Activated naive CD4-positive, alpha-beta T cell treated with anti-CD3 and anti-CD28 coated beads, Interleukin-2, amount 50 U/mL, for 24 hours (primary cell): ENCODE results near the gene DYRK1A.
A peak's percentile ranks its signal among the peaks of the same experiment; 100 is the strongest.
"Not testable (repeated sequence)": the region's sequence is repeated elsewhere in the genome, so short reads cannot be mapped to it uniquely, and the experiment has no call there.

Experiments
- H3K27ac Mint-ChIP-seq: one replicate; pipeline ENCODE4 v1.8.0; 2021; ENCODE audit warnings: mild to moderate bottlenecking, mixed read lengths
- H3K27me3 Mint-ChIP-seq: one replicate; pipeline ENCODE4 v1.8.0; 2021; ENCODE audit warnings: mixed read lengths
- H3K36me3 Mint-ChIP-seq: one replicate; pipeline ENCODE4 v1.8.0; 2021; ENCODE audit warnings: mixed read lengths
- H3K4me1 Mint-ChIP-seq: one replicate; pipeline ENCODE4 v1.8.0; 2021; ENCODE audit warnings: mixed read lengths
- H3K4me3 Mint-ChIP-seq: one replicate; pipeline ENCODE4 v1.8.0; 2021; ENCODE audit warnings: mild to moderate bottlenecking, mixed read lengths
- H3K9me3 Mint-ChIP-seq: one replicate; pipeline ENCODE4 v1.8.0; 2021; ENCODE audit warnings: mixed read lengths

DYRK1A gene

DNA sequence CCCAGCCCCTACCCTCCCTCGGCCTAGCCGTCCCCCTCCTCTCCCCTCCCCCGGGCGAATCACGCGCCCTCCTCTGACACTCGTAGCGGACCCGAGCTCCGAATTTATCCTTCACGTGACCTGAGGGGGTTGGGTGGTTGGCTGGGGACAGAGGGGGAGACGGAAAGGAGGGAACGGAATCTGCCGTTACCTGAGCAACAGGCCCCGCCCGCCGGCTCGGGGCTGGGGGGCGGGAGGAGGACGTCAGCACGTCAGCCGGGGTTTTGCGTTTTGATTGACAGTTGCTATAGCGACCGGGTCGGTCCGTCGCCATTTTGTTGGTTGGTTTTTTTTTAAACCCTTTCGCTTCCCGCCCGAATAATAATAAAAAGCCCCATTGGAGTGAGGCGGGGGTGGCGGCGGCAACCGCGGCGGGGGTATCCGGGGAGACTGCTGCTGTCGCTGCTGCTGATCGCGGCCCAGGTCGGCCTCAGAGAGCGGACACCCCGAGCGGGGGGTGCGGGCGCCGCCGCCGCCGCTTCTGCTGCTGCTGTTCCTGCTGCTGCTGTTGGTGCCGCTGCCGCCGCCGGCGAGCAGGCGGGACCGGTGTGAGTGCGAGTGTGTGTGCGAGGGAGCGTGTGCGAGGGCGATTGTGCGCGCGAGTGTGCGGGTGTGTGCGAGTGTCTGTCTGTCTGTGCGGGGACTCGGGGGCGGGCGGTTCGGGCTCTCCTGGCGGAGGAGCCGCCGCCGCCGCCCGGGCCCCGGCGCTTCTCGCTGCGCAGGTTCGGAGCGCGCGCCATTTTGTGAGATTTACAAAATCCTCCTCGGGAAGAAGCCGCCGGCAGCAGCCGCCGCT lies at the start of gene DYRK1A:
Gene DYRK1A, plus strand, starts transcription at position 292 of the 835 bp plus-strand sequence. CDS start 53,602 bp downstream, outside the sequence.
- Mint-ChIP-seq H3K36me3 (no peaks in the 10 kb centered on the region), H3K4me3 (peak within 1 kb of the TSS; percentile 98), H3K9me3 (no peaks in the 10 kb centered on the region), H3K27ac (peak within 1 kb of the TSS; percentile 100), H3K27me3 (no peaks in the 10 kb centered on the region), H3K4me1 (peaks cover 40% of the 10 kb centered on the region)

DNA sequence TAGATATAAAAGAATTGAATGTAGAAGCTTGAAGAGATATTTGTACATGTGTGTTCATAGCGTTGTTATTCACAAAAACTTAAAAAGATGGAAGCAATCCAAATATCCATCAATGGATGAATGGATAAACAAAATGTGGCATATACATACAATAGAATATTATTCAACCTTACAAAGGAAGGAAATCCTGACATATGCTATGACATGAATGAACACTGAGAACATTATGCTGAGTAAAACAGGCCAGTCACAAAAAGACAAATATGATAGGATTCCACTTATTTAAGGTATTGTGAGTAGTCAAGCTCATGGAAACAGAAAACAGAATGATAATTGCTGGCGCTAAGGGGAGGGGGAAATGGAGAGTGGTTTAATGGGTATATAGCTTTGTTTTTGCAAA lies 47.0 kb upstream of the DYRK1A start:
- H3K27ac Mint-ChIP-seq: peak overlapping the region; percentile 65
- H3K27me3 Mint-ChIP-seq: no peaks in the 10 kb centered on the region
- H3K36me3 Mint-ChIP-seq: peaks cover 3% of the 10 kb centered on the region
- peaks cover 10% of the 10 kb centered on the region for H3K9me3 Mint-ChIP-seq
- H3K4me3 Mint-ChIP-seq: no peak overlapping the region
- no peaks in the 10 kb centered on the region for H3K4me1 Mint-ChIP-seq

DNA sequence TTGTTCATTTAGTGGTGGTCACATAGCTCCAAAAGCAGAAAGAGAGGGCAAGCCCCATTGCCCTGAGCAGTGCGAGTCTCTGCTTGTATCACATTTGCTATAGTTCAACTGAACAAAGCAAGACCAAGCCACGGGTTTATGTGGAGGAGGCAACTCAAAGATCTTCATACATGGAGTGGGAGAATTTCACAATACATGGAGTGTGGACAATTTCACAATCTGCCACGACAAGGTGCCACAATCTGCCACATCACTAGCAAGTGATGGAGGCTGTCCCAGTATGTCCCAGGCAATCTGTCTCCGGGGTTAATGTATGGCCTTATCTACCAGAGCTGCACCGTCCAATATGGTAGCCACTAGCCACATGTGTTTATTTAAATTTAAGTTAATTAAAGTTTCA lies 44.5 kb upstream of the DYRK1A start:
- H3K4me3 Mint-ChIP-seq: no peak overlapping the region
- peaks cover 7% of the 10 kb centered on the region for H3K9me3 Mint-ChIP-seq
- H3K4me1 Mint-ChIP-seq: no peaks in the 10 kb centered on the region
- H3K36me3 Mint-ChIP-seq: peaks cover 1% of the 10 kb centered on the region
- H3K27ac Mint-ChIP-seq: no peak overlapping the region
- no peaks in the 10 kb centered on the region for H3K27me3 Mint-ChIP-seq

DNA sequence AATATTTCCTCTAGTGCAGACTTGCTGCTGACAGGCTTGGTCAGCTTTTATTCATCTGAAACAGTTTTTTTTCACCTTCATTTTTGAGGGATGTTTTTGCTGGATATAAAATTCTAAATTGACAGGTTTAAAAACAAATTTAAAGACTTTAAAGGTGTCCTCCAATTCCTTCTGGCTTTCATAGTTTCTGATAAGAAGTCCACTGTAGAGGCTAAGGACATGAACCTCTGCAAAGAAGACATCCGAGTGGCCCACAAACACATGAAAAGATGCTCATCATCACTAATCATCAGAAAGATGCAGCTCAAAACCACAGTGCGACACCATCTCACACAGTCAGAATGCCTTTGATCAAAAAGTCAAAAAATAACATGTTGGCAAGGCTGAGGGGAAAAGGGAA lies 42.0 kb upstream of the DYRK1A start:
- no peaks in the 10 kb centered on the region for H3K27me3 Mint-ChIP-seq
- no peak overlapping the region for H3K27ac Mint-ChIP-seq
- H3K36me3 Mint-ChIP-seq: no peaks in the 10 kb centered on the region
- H3K9me3 Mint-ChIP-seq: peaks cover 3% of the 10 kb centered on the region
- no peak overlapping the region for H3K4me3 Mint-ChIP-seq
- no peaks in the 10 kb centered on the region for H3K4me1 Mint-ChIP-seq

DNA sequence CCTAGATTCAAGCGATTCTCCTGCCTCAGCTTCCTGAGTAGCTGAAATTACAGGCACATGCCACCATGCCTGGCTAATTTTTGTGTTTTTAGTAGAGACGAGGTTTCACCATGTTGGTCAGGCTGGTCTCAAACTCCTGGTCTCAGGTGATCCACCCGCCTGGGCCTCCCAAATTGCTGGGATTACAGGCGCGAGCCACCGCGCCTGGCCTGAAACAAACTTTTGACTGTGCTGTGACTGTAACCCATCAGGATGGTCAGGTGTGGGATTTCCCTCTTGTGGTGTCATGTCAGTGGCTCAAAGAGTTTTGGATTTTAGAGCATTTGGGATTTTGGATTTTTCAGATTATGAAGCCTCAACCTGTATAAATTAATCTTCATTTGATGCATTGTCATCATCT lies 38.4 kb upstream of the DYRK1A start:
- H3K27me3 Mint-ChIP-seq, H3K36me3 Mint-ChIP-seq, H3K27ac Mint-ChIP-seq, H3K9me3 Mint-ChIP-seq, H3K4me1 Mint-ChIP-seq, H3K4me3 Mint-ChIP-seq: not testable (repeated sequence)

DNA sequence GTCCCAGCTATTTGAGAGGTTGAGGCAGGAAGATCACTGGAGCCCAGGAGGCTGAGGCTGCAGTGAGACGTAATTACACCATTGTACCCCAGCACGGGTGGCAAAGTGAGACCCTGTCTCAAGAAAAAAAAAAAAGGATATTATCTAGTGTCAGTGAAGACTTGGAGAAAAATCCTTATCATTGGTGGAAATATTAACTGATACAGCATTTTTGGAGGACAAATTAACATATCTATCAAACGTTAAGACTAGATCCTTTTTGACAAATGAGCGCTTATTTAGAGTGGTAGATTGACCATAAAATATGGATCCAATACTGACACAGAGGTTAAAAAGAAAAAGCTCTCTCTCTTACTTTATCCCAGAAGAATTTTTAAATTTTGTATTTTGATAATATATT lies 35.2 kb upstream of the DYRK1A start:
- no peaks in the 10 kb centered on the region for H3K27me3 Mint-ChIP-seq
- no peak overlapping the region for H3K4me3 Mint-ChIP-seq

DNA sequence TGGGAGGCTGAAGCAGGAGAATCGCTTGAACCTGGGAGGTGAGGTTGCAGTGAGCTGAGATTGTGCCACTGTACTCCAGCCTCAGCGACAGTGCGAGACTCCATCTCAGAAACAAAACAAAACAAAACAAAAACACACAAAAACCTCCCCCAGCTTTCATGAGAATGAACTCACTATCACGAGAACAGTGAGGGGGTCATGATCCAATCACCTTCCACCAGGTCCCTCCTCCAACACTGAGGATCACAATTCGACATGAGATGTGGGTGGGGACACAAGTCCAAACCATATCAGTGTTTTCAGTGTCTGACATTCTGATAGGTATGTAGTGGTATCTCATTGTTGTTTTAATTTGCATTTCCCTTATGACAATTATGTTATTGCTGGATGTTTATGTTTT lies 31.5 kb upstream of the DYRK1A start:
- Mint-ChIP-seq H3K4me1 (no peaks in the 10 kb centered on the region), H3K36me3 (no peaks in the 10 kb centered on the region), H3K9me3 (no peaks in the 10 kb centered on the region), H3K4me3 (no peak overlapping the region), H3K27me3 (no peaks in the 10 kb centered on the region), H3K27ac (no peak overlapping the region)

More for the DNA sequence above, 35.2 kb upstream of the DYRK1A start:
- Mint-ChIP-seq H3K36me3 (no peaks in the 10 kb centered on the region), H3K9me3 (no peaks in the 10 kb centered on the region), H3K4me1 (no peaks in the 10 kb centered on the region), H3K27ac (no peak overlapping the region)

DNA sequence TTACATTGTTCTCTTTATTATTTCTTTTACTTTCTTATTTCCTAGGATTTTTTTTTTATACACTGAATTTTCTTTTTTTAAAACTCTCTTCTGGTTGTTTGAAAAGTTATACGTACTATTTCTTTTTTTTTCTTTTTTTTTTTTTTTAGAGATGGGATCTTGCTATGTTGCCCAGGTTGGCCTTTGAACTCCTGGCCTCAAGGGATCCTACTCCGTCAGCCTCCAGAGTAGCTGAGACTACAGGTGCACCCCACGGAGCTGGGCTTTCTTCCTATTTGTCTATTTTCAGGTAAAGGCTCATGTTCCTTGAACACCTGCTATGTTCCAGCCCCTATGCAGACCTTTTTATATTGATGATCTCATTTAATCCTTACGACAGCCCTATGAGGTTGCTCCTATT lies 29.4 kb upstream of the DYRK1A start:
- H3K4me3 Mint-ChIP-seq: no peak overlapping the region
- no peaks in the 10 kb centered on the region for H3K4me1 Mint-ChIP-seq
- H3K36me3 Mint-ChIP-seq: no peaks in the 10 kb centered on the region
- H3K9me3 Mint-ChIP-seq: no peaks in the 10 kb centered on the region
- no peak overlapping the region for H3K27ac Mint-ChIP-seq
- no peaks in the 10 kb centered on the region for H3K27me3 Mint-ChIP-seq

DNA sequence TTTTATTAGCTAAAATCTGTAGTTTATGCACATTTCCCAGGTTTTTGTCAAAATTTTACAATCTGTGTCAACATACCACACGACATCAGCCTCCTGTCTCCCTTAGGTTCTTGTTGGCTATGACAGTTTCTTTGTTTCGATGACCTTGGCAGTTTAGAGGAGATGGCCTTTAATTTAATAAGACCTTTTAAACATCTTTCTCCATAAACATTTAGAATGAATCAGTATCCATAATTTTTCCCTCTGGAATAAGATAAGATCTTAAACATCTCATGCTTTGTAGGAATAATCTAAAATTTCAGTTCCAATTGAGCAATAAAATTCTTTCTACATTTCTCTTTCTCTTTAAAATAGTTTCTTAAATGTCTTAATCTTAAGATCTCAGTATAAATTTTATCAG lies 28.7 kb upstream of the DYRK1A start:
- no peak overlapping the region for H3K4me3 Mint-ChIP-seq
- H3K4me1 Mint-ChIP-seq: no peaks in the 10 kb centered on the region
- no peaks in the 10 kb centered on the region for H3K9me3 Mint-ChIP-seq
- H3K27me3 Mint-ChIP-seq: no peaks in the 10 kb centered on the region
- no peak overlapping the region for H3K27ac Mint-ChIP-seq
- no peaks in the 10 kb centered on the region for H3K36me3 Mint-ChIP-seq

DNA sequence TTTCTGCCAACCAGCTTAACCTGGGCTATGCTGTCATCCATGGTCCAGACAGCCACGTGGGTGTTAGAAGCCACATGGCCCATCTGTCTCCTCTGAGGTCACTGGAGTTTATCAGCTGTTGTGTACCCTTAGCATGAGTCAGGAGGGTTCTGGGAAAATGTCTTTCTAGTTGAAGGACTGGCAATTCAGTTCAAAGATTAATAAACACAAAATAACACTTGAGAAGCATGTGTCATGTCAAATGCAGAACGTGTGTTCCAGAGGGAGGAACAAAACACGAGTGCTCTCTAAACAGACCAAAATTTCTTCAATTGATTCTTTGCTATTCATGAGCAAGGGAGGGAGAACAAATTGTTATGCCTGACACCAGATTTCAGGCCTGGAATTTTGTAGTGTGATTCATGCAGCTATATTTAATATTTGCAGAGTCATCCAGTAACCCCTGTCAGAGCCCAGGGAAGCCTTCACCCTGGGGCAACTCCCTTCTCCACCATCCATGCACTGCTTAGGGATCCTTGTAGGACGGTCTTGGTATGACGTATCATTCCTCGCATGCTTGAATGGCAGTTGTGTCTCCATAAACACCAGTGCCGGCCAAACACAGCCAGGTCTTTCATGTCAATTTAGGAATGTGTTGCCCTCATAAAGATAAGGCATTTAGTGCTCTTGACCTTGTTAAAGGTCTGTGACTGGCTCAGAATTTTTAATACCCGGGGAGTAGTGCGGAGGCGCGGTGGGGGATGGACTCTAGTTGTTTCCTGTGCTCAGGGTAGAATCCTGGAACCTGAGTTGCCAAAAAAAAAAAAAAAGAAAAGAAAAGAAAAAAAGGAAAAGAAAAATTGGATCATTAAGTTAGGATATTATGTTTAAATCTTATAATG lies 27.7 kb upstream of the DYRK1A start:
- no peak overlapping the region for H3K4me3 Mint-ChIP-seq
- H3K4me1 Mint-ChIP-seq: no peaks in the 10 kb centered on the region
- H3K27ac Mint-ChIP-seq: no peak overlapping the region
- H3K27me3 Mint-ChIP-seq: no peaks in the 10 kb centered on the region
- H3K9me3 Mint-ChIP-seq: no peaks in the 10 kb centered on the region
- H3K36me3 Mint-ChIP-seq: no peaks in the 10 kb centered on the region

DNA sequence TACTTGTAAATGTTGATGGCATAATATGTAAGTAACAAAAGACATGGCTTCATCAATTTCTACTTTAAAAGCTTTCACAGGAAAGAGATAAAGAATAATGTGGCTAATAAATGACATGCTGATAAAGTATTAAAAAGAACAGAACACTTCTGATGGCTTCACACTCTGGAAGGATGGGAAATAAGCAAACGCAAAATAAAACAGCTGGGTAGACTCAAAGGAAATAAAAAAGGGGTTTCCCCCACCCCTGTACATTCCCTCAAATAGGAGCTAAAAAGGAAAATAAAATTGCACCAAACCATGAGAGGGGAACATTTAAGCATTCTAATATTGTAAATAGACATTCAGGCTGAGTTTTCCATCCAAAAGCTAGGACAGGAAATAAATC lies 27.0 kb upstream of the DYRK1A start:
- H3K27ac Mint-ChIP-seq: no peak overlapping the region
- no peaks in the 10 kb centered on the region for H3K36me3 Mint-ChIP-seq
- H3K9me3 Mint-ChIP-seq: no peaks in the 10 kb centered on the region
- no peaks in the 10 kb centered on the region for H3K4me1 Mint-ChIP-seq
- H3K4me3 Mint-ChIP-seq: no peak overlapping the region
- H3K27me3 Mint-ChIP-seq: no peaks in the 10 kb centered on the region

DNA sequence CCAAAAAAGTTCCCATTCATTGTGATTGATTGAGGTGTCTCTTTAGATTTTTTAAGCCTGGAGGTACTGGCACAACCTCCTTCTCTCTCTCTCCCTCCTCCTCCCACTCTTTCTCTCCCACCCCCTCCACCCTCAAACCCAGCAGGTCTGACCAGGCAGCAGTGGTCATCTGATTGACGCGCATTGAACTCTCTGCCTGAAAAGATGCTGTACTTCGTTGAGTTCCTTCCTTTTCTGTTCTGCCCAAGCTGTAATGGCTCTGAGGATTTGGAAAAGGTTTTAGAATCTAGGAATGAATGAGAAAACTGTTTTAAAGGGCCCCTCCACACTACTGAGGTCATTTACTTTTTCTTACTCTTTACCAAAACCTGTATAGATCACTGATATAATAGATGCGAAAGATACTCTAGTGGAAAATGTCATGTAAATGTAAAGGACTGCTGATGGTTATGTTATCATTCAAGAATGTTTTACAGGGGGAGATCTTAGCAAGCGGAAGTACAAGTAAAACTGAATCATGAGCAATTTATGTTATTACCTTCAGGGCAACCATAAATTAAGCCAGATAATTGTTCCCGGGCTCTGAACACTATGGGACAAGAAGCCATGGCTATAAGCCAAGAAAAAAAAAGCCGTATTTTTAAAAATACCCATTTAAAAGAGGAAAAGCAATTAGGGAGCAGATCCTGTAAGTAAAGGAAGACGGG lies 25.2 kb upstream of the DYRK1A start:
- no peaks in the 10 kb centered on the region for H3K9me3 Mint-ChIP-seq
- no peak overlapping the region for H3K27ac Mint-ChIP-seq
- H3K4me1 Mint-ChIP-seq: no peaks in the 10 kb centered on the region
- H3K27me3 Mint-ChIP-seq: no peaks in the 10 kb centered on the region
- H3K36me3 Mint-ChIP-seq: no peaks in the 10 kb centered on the region
- no peak overlapping the region for H3K4me3 Mint-ChIP-seq

DNA sequence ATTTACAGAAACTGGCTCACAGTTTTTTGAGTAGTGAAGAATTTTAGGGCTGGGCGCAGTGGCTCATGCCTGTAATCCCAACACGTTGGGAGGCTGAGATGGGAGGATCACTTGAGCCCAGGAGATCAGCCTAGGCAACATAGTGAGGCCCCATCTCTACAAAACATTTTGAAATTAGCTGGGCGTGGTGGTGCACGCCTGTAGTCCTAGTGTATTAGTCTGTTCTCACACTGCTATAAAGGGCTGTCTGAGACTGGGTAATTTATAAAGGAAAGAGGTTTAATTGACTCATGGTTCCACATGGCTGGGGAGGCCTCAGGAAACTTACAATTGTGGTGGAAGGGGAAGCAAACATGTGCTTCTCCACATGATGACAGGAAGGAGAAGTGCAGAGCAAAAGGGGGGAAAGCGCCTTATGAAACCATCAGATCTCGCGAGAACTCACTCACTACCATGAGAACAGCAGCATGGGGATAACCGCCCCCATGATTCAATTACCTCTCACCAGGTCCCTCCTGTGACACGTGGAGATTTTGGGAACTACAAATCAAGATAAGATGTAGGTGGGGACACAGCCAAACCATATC lies 24.4 kb upstream of the DYRK1A start:
- no peaks in the 10 kb centered on the region for H3K27me3 Mint-ChIP-seq
- no peaks in the 10 kb centered on the region for H3K4me1 Mint-ChIP-seq
- H3K36me3 Mint-ChIP-seq: peaks cover 4% of the 10 kb centered on the region
- peaks cover 4% of the 10 kb centered on the region for H3K9me3 Mint-ChIP-seq
- no peak overlapping the region for H3K4me3 Mint-ChIP-seq
- no peak overlapping the region for H3K27ac Mint-ChIP-seq

DNA sequence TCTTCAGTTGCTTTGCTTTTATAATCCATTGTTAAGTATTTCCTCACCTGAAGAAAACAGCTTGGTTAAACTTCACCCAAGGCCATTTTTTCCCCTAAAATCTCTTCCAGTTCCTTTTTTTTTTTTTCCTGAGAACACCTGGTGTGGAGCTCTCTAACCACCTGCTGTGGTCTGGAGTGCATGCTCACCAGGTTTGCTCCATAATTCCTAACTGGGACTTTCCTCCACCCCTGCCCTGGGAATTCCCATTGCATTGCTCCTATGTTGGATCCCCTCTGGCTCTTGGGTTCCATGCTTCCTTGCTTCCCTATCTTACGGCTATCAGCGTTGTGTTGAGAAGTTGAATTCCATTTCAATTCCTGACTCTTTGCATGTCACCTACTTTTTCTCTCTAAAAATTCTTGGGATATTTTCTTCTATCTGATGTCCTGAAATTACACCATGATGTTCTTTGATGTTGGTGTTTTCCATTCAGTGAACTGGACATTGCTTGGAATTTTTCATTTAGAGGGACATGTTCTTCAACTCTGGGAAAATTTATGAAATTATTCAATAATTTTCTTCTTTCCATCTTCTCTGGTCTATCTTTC lies 19.6 kb upstream of the DYRK1A start:
- peaks cover 26% of the 10 kb centered on the region for H3K9me3 Mint-ChIP-seq
- peaks cover 15% of the 10 kb centered on the region for H3K36me3 Mint-ChIP-seq
- H3K27me3 Mint-ChIP-seq: no peaks in the 10 kb centered on the region
- H3K4me3 Mint-ChIP-seq: no peak overlapping the region
- H3K27ac Mint-ChIP-seq: no peak overlapping the region
- no peaks in the 10 kb centered on the region for H3K4me1 Mint-ChIP-seq

DNA sequence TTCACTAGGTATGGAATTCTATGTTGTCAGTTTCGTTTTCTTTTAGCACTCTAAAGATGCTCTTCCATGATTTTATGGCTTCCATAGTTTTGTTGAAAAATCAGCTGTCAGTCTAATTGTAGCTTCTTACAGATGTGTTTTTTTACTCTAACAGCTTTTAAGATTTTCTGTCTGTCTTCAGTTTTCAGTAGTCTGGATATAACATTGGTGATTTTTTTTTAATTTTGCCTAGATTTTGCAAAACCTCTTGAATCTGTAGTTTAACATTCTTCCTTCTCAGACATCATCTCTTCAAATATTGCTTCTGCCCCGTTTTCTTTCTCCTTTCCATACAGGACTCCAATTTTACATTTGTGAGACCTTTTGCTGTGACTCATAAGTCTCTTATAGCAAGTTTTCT lies 17.9 kb upstream of the DYRK1A start:
- peaks cover 26% of the 10 kb centered on the region for H3K9me3 Mint-ChIP-seq
- no peak overlapping the region for H3K4me3 Mint-ChIP-seq
- peaks cover 15% of the 10 kb centered on the region for H3K36me3 Mint-ChIP-seq
- H3K27ac Mint-ChIP-seq: no peak overlapping the region
- no peaks in the 10 kb centered on the region for H3K4me1 Mint-ChIP-seq
- H3K27me3 Mint-ChIP-seq: no peaks in the 10 kb centered on the region
